IMR-90 (cell line): ENCODE data around the gene HCK. TPM values are rescaled to one million over a fixed set of nuclear protein-coding genes. Genes with fewer than 3 reads are reported as not detected.

Source experiments
- ATAC-seq: fragments of 200-7000 bp; cut with Tn5 transposase; 2 replicates; pipeline ENCODE4 v1.9.1; 2020; ENCODE audit warnings: low read depth, mild to moderate bottlenecking, moderate library complexity
- BruUV-seq: library from RNA; stranded (reverse); fragments of 400-500 nt; replicated peaks from 2 replicates; lab custom pipeline; 2021; lab: Mats Ljungman, UMichigan
- CTCF ChIA-PET: fragments of 300-600 bp; formaldehyde crosslinking; extraction: SDS; loops from one replicate; lab custom pipeline; 2021; ENCODE audit warnings: antibody characterized with exemption; lab: Yijun Ruan, JAX
- POLR2A ChIA-PET: fragments of 300-600 bp; sonication (Branson Sonifier 250); formaldehyde crosslinking; loops from one replicate; lab custom pipeline; 2022; ENCODE audit warnings: antibody characterized with exemption; ENCODE audit not compliant: unreplicated experiment; lab: Charles Lee
- DNase-seq: peaks from one replicate; pipeline ENCODE4 v3.0.0; 2013
- H2AFZ ChIP-seq: replicated peaks from 2 replicates; pipeline ENCODE3; 2013; ENCODE audit warnings: low read length, mild to moderate bottlenecking; ENCODE audit not compliant: poor library complexity
- H2AK5ac ChIP-seq: 2 replicates; pipeline ENCODE4 v1.6.1; 2013; ENCODE audit warnings: low read depth, low read length, inconsistent platforms
- H2AK9ac ChIP-seq: replicated peaks from 2 replicates; pipeline ENCODE3; 2013; ENCODE audit warnings: mild to moderate bottlenecking, low read depth, low read length, moderate library complexity; ENCODE audit not compliant: poor library complexity
- H2BK120ac ChIP-seq: 2 replicates; pipeline ENCODE4 v1.6.1; 2013; ENCODE audit warnings: low read depth, low read length, inconsistent platforms
- H2BK15ac ChIP-seq: 3 replicates; pipeline ENCODE4 v1.6.1; 2013; ENCODE audit warnings: low read depth, low read length, inconsistent platforms
- H2BK20ac ChIP-seq: 2 replicates; pipeline ENCODE4 v1.6.1; 2013; ENCODE audit warnings: low read depth, mild to moderate bottlenecking, inconsistent platforms, low read length, moderate library complexity
- H2BK5ac ChIP-seq: 2 replicates; pipeline ENCODE4 v1.6.1; 2013; ENCODE audit warnings: mild to moderate bottlenecking, low read depth, low read length, inconsistent platforms; ENCODE audit not compliant: poor library complexity, severe bottlenecking
- H3K14ac ChIP-seq: replicated peaks from 2 replicates; pipeline ENCODE4 v1.6.1; 2013; ENCODE audit warnings: low read depth, low read length, inconsistent platforms
- H3K18ac ChIP-seq: 2 replicates; pipeline ENCODE4 v1.6.1; 2013; ENCODE audit warnings: low read depth, low read length, control low read depth
- H3K23ac ChIP-seq: 2 replicates; pipeline ENCODE4 v1.6.1; 2013; ENCODE audit warnings: low read depth, low read length, inconsistent platforms
- H3K27ac ChIP-seq: 2 replicates; pipeline ENCODE4 v1.5.1; 2013; ENCODE audit warnings: mild to moderate bottlenecking, control low read depth, low read length; ENCODE audit not compliant: insufficient read depth
- H3K27me3 ChIP-seq: 2 replicates; pipeline ENCODE4 v1.6.1; 2013; ENCODE audit warnings: low read length; ENCODE audit not compliant: control insufficient read depth, insufficient read depth
- H3K36me3 ChIP-seq: 2 replicates; pipeline ENCODE4 v1.6.1; 2013; ENCODE audit warnings: low read length, mixed read lengths; ENCODE audit not compliant: control insufficient read depth, insufficient read depth
- H3K4ac ChIP-seq: 2 replicates; pipeline ENCODE4 v1.6.1; 2013; ENCODE audit warnings: low read depth, low read length, inconsistent platforms
- H3K4me1 ChIP-seq: 2 replicates; pipeline ENCODE4 v1.6.1; 2013; ENCODE audit warnings: low read length, mixed read lengths; ENCODE audit not compliant: control insufficient read depth, insufficient read depth
- H3K4me2 ChIP-seq: 2 replicates; pipeline ENCODE4 v1.6.1; 2013; ENCODE audit warnings: low read depth, mild to moderate bottlenecking, control low read depth, low read length, moderate library complexity
- H3K4me3 ChIP-seq: 2 replicates; pipeline ENCODE4 v1.5.1; 2013; ENCODE audit warnings: low read depth, mild to moderate bottlenecking, control low read depth, low read length, moderate library complexity; ENCODE audit not compliant: insufficient read depth
- H3K56ac ChIP-seq: 2 replicates; pipeline ENCODE4 v1.6.1; 2013; ENCODE audit warnings: low read length, inconsistent platforms; ENCODE audit not compliant: insufficient read depth; ENCODE audit errors: extremely low read depth
- H3K79me1 ChIP-seq, 2 experiments: 2 replicates each; pipeline ENCODE4 v1.6.1; 2013; ENCODE audit warnings: low read length in 2 of 2, inconsistent platforms in 1 of 2, low read depth in 1 of 2
- H3K9ac ChIP-seq: 2 replicates; pipeline ENCODE4 v1.6.1; 2013; ENCODE audit warnings: low read depth, low read length, control low read depth
- H3K9me1 ChIP-seq: 2 replicates; pipeline ENCODE4 v1.6.1; 2013; ENCODE audit warnings: low read length, inconsistent platforms; ENCODE audit not compliant: insufficient read depth
- H3K9me3 ChIP-seq: 2 replicates; pipeline ENCODE4 v1.6.1; 2013; ENCODE audit warnings: low read length; ENCODE audit not compliant: control insufficient read depth, insufficient read depth
- H4K20me1 ChIP-seq: 2 replicates; pipeline ENCODE4 v1.6.1; 2013; ENCODE audit warnings: low read length, inconsistent platforms; ENCODE audit not compliant: insufficient read depth
- H4K5ac ChIP-seq: 2 replicates; pipeline ENCODE4 v1.6.1; 2013; ENCODE audit warnings: mild to moderate bottlenecking, low read depth, low read length, control low read depth
- H4K8ac ChIP-seq, 2 experiments: 2 replicates each; pipeline ENCODE4 v1.6.1; 2013; ENCODE audit warnings: low read depth in 2 of 2, low read length in 2 of 2, control low read depth in 1 of 2, inconsistent platforms in 1 of 2
- H4K91ac ChIP-seq: 2 replicates; pipeline ENCODE4 v1.6.1; 2013; ENCODE audit warnings: low read depth, low read length, inconsistent platforms; ENCODE audit not compliant: insufficient read depth
- BHLHE40 ChIP-seq: fragments of 150-350 bp; IDR thresholded peaks from 2 replicates; pipeline ENCODE4 v1.6.1; 2016; ENCODE audit warnings: mild to moderate bottlenecking, low read depth, low read length
- CEBPB ChIP-seq: IDR thresholded peaks from 2 replicates; pipeline ENCODE4 v1.6.1; 2012; ENCODE audit warnings: low read depth, low read length, improper control_type of control experiment
- CHD1 ChIP-seq: IDR thresholded peaks from 2 replicates; pipeline ENCODE4 v1.6.1; 2012; ENCODE audit warnings: low read depth, low read length, improper control_type of control experiment
- CTCF ChIP-seq: conservative IDR thresholded peaks from 2 replicates; pipeline ENCODE4 v1.5.1; 2012; ENCODE audit warnings: mild to moderate bottlenecking, low read depth, low read length, improper control_type of control experiment
- ELK1 ChIP-seq: fragments of 150-350 bp; IDR thresholded peaks from 2 replicates; pipeline ENCODE4 v1.6.1; 2016; ENCODE audit warnings: low read depth, mild to moderate bottlenecking, low read length, moderate library complexity, borderline replicate concordance
- FOS ChIP-seq: fragments of 150-350 bp; IDR thresholded peaks from 2 replicates; pipeline ENCODE4 v1.6.1; 2016; ENCODE audit warnings: low read depth, low read length
- MAFK ChIP-seq: IDR thresholded peaks from 2 replicates; pipeline ENCODE4 v1.6.1; 2012; ENCODE audit warnings: low read depth, low read length, improper control_type of control experiment
- MAZ ChIP-seq: IDR thresholded peaks from 2 replicates; pipeline ENCODE4 v1.6.1; 2012; ENCODE audit warnings: low read depth, mild to moderate bottlenecking, low read length, improper control_type of control experiment, moderate library complexity, borderline replicate concordance
- MXI1 ChIP-seq: IDR thresholded peaks from 2 replicates; pipeline ENCODE4 v1.6.1; 2012; ENCODE audit warnings: low read depth, mild to moderate bottlenecking, low read length, moderate library complexity, borderline replicate concordance
- POLR2A ChIP-seq: IDR thresholded peaks from 2 replicates; pipeline ENCODE4 v1.6.1; 2012; ENCODE audit warnings: mild to moderate bottlenecking, low read depth, low read length
- RAD21 ChIP-seq: IDR thresholded peaks from 2 replicates; pipeline ENCODE4 v1.6.1; 2012; ENCODE audit warnings: low read length, improper control_type of control experiment
- RCOR1 ChIP-seq: IDR thresholded peaks from 2 replicates; pipeline ENCODE4 v1.6.1; 2012; ENCODE audit warnings: mild to moderate bottlenecking, low read length, improper control_type of control experiment; ENCODE audit not compliant: insufficient replicate concordance
- RFX5 ChIP-seq: IDR thresholded peaks from 2 replicates; pipeline ENCODE4 v1.8.0; 2012; ENCODE audit warnings: low read depth, mild to moderate bottlenecking, low read length, moderate library complexity
- SMC3 ChIP-seq: fragments of 150-350 bp; IDR thresholded peaks from 2 replicates; pipeline ENCODE4 v1.6.1; 2016; ENCODE audit warnings: low read depth, mild to moderate bottlenecking, antibody characterized with exemption, low read length, moderate library complexity
- USF2 ChIP-seq: fragments of 150-350 bp; IDR thresholded peaks from 2 replicates; pipeline ENCODE4 v1.6.1; 2017; ENCODE audit warnings: mild to moderate bottlenecking, antibody characterized with exemption, low read length, low read depth
- WGBS, 2 experiments: methylation state at CpG; one replicate each; pipeline versions ENCODE4 v1.1.5 to v1.1.7; 2013; ENCODE audit warnings: missing lambda C conversion rate in 2 of 2; ENCODE audit not compliant: insufficient read length in 1 of 2; ENCODE audit errors: extremely low coverage in 2 of 2; 5-methylcytosine and 5-hydroxymethylcytosine counted together
- dilution Hi-C: fragments of 300-500 bp; cut with HindIII; formaldehyde crosslinking; loops from one replicate; pipeline ENCODE4 v1.14.3; 2018; ENCODE audit warnings: low sequenced_read_pairs; ENCODE audit not compliant: unreplicated experiment
- in situ Hi-C: fragments of 300-500 bp; cut with MboI; formaldehyde crosslinking; loops from 3 replicates; pipeline ENCODE4 v1.14.3; 2019; ENCODE audit warnings: low sequenced_read_pairs, inconsistent platforms, mixed read lengths
- intact Hi-C: fragments of 100-400 bp; cut with micrococcal nuclease; formaldehyde crosslinking; loops from 2 replicates; pipeline ENCODE4 v1.10.0; 2022
- polyA plus RNA-seq, 3 experiments: library from polyadenylated mRNA; depleted of rRNA; stranded (reverse); fragments of >200 nt; gene quantifications; 2 replicates each; pipeline ENCODE4 v1.2.3, GENCODE V29; 2012; ENCODE audit warnings: low replicate concordance in 1 of 3
- total RNA-seq: library from RNA; depleted of rRNA; stranded (reverse); fragments of >200 nt; gene quantifications from 2 replicates; pipeline ENCODE4 v1.2.3, GENCODE V29; 2012

The HCK gene
- total and polyA plus RNA-seq, 2 of the 4 experiments (the other 2 are of a cell fraction) = not detected

- in situ Hi-C loops = no loop called here
These were observed 35.0 kb downstream of the HCK start for GRCh38 chr20:32087070-32087469.

More at GRCh38 chr20:32087070-32087469, 35.0 kb downstream of the HCK start:
- H3K9ac ChIP-seq = no peak overlapping the region
- ChIA-PET POLR2A (no interaction called here), CTCF (no interaction called here)
- H3K18ac ChIP-seq = no peak overlapping the region
- H4K91ac ChIP-seq = no peak overlapping the region
- peaks cover 4% of the 10 kb centered on the region; the same call in 1 of the 2 replicates for H3K9me3 ChIP-seq
- no peaks in the 10 kb centered on the region for H3K36me3 ChIP-seq
- H4K5ac ChIP-seq = no peak overlapping the region
- H3K14ac ChIP-seq = no peak overlapping the region
- intact Hi-C loops = no loop called here
- H3K4ac ChIP-seq = no peak overlapping the region
- WGBS, 2 experiments = no CpG with 5 or more reads among the region's 3 CpGs
- no peaks in the 10 kb centered on the region; the same call in 1 of the 2 replicates for H3K4me1 ChIP-seq
- no peak overlapping the region for H2BK20ac ChIP-seq
- TF ChIP-seq SMC3 (no peak), CHD1 (no peak), POLR2A (no peak), RAD21 (no peak), CEBPB (no peak), CTCF (no peak), RFX5 (no peak), MAZ (no peak), MAFK (no peak), MXI1 (no peak), BHLHE40 (no peak), ELK1 (no peak), FOS (no peak), USF2 (no peak), RCOR1 (no peak)
- no peak overlapping the region for H2BK15ac ChIP-seq
- H3K23ac ChIP-seq = no peak overlapping the region
- H3K4me3 ChIP-seq = no peak overlapping the region
- H2AK5ac ChIP-seq = no peak overlapping the region; the same call in 1 of the 2 replicates
- peaks cover 51% of the 10 kb centered on the region for H3K27me3 ChIP-seq
- H3K4me2 ChIP-seq = no peak overlapping the region
- H2BK5ac ChIP-seq = no peak overlapping the region
- no peaks in the 10 kb centered on the region for H3K79me1 ChIP-seq
- H3K56ac ChIP-seq = no peak overlapping the region
- no TSS peak for BruUV-seq
- no peak overlapping the region for H4K8ac ChIP-seq
- H3K9me1 ChIP-seq = no peaks in the 10 kb centered on the region
- H2AFZ ChIP-seq = no peak overlapping the region
- no peak overlapping the region for H2BK120ac ChIP-seq
- dilution Hi-C loops = no loop called here
- DNase-seq = no peak
- ATAC-seq = no peak
- H3K27ac ChIP-seq = no peak overlapping the region
- H2AK9ac ChIP-seq = no peak overlapping the region
- no peaks in the 10 kb centered on the region for H4K20me1 ChIP-seq
